GM19193 (cell line): ENCODE results near the gene STOML3.

ENCODE experiments used
- POLR2A ChIP-seq: IDR thresholded peaks from 4 replicates; pipeline ENCODE4 v1.6.1; 2011; ENCODE audit not compliant: insufficient read depth, insufficient read length; ENCODE audit errors: extremely low read depth

The STOML3 gene

DNA sequence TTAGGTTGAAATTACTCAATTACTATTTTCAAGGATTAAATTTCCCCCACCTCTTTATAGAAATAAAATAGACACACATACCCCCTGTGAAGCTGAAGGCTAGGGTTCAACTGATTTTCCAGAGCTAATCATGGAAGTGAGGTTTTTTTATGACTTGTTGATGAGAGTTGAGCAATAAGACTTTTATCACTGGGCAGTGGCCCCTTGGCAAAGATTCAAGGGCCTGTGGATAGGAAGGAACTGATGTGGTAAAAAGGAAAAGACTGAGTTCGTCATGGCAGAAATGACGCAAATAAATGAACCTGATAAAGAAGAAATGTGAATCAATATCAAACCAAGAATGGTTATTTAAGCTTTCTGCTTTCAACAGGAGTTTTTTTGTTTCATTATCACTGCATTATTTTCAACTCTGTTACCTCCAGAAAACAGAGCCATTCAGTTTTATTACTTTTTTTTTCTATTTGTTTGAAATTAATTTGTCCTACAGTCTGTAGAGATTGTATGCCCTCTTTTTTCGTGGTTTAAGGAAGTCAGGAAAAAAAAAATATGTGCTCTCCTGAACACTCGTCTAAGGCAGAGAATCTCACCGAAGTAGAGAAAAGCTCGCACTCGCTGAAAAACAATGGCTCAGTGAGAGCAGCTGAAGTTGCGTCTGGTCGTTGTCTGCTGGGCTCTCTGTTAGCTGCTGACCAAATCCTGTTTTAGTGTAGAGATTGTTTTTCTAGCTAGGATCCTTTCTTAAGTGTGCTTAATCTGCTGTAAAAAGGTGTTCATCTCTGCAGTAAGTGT is 38.9 kb downstream of the STOML3 start:
- no peak for TF ChIP-seq POLR2A

DNA sequence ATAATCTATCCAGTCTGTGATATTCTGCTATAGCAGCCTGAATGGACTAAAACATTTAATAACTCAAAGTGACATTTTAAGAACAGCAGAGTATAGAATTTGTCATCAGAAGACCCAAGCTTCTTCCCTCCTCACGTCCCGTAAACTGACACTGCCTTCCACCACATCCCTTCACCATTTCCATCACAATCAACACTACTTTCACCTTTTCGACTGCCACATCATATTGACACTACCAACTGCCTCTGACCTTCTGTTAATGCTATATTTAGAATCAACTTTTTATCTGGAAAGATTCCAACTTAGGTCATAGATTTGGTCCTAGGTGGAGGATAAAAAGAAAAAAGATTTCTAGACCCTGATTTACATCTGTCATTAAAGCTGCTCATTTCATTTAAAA is 39.6 kb downstream of the STOML3 start:
- TF ChIP-seq POLR2A = no peak

DNA sequence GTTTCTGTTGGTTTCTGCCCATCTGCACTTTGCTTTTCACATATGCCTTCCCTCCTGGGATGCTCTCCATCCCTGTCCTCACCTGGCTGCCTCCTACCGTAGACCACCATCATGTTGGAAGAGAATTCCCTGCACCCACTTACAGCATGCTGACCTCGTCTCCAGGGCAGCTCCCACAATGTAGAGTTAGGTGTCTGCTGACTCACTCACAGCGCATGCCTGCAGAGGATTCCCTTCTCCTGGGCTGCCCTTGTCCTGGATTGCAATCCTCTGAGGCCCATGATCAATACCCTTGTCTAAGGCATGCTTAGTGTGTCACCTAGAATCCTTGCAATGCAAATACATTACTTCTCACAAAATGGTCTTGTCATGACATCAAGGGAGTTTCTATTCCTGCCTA is 43.6 kb downstream of the STOML3 start:
- TF ChIP-seq POLR2A = no peak

DNA sequence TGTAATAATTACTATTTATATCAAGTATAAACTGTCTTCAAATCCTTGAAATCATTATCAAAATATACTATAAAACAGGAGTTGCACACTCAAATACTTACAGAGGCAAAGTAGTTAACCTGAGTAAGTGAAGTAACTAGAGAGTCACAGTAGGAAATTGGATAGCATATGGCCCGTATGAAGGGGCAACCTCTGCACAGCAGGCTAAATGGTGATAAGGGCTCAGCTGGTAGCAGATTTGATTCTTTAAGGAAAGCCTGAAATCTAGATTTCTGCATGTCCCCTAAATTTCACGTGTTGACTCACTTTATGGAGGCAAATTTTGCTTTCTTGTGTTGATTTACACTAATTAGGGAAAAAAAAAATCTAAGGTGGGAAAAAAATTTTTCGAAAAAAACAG is 46.4 kb downstream of the STOML3 start:
- no peak for TF ChIP-seq POLR2A

DNA sequence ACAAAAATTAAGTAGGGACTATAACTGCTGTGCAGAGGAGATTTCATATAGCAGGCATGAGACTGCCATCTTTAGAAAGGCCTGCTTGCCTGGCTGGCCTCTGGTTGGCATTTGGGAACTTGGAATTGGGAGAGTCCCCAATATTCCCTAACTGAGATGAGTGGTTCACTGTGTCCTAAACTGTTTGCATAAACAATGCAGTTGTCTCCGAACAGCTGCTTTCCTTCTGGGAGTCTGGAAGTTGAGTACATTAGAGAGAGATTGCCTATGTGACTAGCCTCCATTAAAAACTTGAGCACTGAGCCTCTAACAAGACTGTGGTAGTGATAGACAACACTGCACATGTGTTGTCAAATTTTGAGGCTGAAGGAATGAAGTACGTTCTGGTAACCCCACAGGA is 47.4 kb downstream of the STOML3 start:
- no peak for TF ChIP-seq POLR2A

DNA sequence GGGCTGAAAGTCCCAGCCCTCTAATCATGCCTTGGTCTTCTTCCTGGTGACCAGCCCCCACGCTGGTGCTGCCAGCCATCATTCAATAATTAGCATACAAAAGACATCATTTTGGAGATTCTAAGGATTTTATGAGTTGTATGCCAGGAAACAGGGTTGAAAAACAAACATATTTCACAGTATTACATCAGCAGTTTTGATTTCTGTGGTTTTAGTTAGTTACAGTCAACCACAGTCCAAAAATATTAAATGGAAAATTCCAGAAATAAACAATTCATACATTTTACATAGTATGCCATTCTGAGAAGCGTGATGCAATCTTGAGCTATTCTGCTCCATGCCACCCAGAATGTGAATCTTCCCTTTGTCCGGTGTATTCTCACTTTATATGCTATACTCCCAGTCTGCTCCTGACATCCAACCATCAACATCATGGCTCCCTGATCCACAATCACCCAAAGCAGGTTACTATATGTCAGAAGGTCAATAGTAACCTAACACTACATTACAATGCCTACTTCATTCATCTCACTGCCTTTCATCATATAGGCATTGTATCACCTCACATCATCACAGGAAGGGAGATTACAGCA is 49.2 kb downstream of the STOML3 start:
- TF ChIP-seq POLR2A = no peak

DNA sequence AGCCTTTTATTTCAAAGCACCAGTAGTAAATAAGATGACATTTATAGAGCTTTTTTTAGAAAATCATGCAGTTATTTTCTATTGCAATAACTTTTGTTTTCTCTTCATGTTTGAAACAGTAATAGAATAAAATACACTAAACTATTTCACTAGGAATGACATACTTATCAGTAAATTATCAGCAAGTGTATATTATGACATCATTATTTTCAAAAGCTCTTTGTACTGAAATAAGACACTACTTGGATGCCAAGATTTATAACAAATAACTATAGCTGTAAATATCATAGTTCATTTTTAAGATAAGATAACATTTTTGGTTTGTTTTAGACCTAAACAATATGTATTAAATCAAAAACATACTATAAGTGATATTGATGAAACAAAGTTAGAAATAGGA is 56.8 kb downstream of the STOML3 start:
- no peak for TF ChIP-seq POLR2A

DNA sequence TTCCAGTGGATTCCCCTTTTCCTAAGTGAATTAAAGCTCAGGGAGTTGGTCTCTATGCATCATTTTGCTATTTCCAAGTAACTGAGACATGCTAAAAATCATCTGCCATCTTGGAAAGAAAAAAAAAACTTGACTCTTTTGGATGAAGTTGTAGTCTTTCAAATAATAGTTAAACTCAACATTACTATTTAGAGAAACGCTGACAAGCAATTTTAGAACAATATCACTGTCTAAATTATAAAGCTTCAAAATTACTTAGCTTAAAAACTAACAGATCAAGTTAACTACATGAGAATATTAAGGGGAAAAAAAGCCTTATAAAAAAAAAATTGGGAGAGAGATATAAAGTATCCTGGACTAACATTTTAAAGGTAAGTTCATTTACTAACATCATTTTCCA is 68.5 kb downstream of the STOML3 start:
- no peak for TF ChIP-seq POLR2A

DNA sequence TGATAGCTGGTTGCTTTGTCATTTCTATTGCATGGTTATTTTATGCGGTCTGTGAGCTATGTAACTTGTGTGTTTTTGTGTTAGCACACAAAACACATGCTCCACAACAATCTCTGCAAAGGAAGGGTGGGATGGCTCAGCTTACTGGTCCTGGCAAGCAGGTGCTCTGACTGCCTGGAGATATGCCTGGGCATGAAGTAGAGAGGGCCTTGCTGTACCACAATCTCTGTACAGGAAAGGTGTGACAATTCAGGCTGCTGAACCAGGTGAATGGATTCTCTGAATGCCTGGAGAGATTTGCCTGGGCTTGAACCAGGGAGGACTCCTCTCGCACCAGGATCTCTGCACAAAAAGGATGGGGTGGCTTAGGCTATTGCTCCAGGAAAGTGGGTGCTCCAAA is 69.5 kb downstream of the STOML3 start:
- no peak for TF ChIP-seq POLR2A
